GM12865 (cell line): ENCODE measurements around the gene NR6A1.

Source experiments
- DNase-seq: peaks from one replicate; pipeline ENCODE4 v3.0.0; 2010; ENCODE audit warnings: low read depth
- H3K4me3 ChIP-seq: 2 replicates; pipeline ENCODE4 v1.5.1; 2011; ENCODE audit warnings: mild to moderate bottlenecking, low read depth, low read length, control low read depth
- TF ChIP-seq, protein P1 (sequence below): IDR thresholded peaks from 2 replicates; pipeline ENCODE4 v1.5.1; 2011; ENCODE audit warnings: low read length, control low read depth, low read depth, inconsistent platforms; ENCODE audit not compliant: insufficient read depth; ENCODE audit errors: missing control alignments

The NR6A1 gene

GRCh38 chr9:124558777-124559470 lies 212.2 kb downstream of the NR6A1 start:
- no peak for DNase-seq
- no peak overlapping the region for H3K4me3 ChIP-seq
- TF ChIP-seq, protein P1, sequence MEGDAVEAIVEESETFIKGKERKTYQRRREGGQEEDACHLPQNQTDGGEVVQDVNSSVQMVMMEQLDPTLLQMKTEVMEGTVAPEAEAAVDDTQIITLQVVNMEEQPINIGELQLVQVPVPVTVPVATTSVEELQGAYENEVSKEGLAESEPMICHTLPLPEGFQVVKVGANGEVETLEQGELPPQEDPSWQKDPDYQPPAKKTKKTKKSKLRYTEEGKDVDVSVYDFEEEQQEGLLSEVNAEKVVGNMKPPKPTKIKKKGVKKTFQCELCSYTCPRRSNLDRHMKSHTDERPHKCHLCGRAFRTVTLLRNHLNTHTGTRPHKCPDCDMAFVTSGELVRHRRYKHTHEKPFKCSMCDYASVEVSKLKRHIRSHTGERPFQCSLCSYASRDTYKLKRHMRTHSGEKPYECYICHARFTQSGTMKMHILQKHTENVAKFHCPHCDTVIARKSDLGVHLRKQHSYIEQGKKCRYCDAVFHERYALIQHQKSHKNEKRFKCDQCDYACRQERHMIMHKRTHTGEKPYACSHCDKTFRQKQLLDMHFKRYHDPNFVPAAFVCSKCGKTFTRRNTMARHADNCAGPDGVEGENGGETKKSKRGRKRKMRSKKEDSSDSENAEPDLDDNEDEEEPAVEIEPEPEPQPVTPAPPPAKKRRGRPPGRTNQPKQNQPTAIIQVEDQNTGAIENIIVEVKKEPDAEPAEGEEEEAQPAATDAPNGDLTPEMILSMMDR = no peak

DNA sequence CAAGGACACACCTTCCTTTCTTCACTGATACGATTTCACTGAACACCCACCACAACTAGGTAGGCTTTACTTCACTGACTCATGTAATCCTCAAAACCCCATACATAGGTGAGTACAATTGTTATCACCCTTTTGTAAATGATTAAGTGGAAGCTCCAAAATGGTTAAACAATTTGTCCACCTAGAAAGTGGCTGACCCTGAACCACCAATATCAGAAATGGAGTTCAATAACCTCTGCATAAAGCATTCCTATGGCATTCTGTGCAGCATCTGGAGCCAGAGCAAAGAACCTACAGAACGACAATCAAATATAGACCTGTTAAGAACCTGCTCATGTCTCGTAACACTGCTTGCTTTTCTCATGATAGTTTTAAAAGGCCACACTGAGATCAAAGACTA lies 213.2 kb downstream of the NR6A1 start:
- TF ChIP-seq, protein P1 = no peak
- no peak for DNase-seq
- no peak overlapping the region for H3K4me3 ChIP-seq

GRCh38 chr9:124555043-124555442 lies 216.1 kb downstream of the NR6A1 start:
- H3K4me3 ChIP-seq = no peak overlapping the region
- TF ChIP-seq, protein P1 = no peak
- DNase-seq = no peak

DNA sequence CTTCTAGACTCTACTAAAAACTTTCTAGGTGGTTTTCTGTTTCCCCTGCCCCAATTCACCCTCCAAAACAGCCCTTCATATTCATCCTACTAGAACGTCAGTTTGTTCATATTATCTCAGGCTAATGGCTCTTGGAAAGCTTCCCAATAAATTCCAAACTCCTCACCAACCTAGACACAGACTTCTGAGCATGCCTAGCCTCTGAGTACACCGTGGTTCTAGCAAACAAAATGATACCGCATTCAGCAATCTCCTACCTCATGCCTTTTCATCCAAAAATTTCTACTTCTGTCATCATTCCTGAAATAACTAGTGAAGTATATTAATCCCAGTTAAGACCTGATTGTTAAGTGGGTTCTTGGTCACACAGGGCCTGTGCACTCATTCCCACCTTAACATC lies 217.4 kb downstream of the NR6A1 start:
- TF ChIP-seq, protein P1 = no peak
- H3K4me3 ChIP-seq = no peak overlapping the region
- no peak for DNase-seq

DNA sequence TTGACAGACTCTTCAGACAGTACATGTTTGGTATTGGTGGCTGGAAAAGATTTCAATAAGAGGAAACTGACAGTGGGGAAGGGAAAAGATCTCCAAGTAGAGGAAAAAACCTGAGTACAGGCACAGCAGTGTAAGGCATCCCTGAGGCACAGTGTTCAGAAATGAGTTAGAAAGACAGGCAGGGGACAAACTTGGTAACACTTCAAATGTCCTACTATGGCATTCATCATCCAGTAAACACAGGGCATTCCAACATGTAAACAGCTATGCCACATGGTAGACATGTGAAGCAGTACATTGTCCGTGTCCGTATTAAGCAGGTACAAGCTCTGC lies 218.9 kb downstream of the NR6A1 start:
- TF ChIP-seq, protein P1 = no peak
- no peak for DNase-seq
- H3K4me3 ChIP-seq = no peak overlapping the region

DNA sequence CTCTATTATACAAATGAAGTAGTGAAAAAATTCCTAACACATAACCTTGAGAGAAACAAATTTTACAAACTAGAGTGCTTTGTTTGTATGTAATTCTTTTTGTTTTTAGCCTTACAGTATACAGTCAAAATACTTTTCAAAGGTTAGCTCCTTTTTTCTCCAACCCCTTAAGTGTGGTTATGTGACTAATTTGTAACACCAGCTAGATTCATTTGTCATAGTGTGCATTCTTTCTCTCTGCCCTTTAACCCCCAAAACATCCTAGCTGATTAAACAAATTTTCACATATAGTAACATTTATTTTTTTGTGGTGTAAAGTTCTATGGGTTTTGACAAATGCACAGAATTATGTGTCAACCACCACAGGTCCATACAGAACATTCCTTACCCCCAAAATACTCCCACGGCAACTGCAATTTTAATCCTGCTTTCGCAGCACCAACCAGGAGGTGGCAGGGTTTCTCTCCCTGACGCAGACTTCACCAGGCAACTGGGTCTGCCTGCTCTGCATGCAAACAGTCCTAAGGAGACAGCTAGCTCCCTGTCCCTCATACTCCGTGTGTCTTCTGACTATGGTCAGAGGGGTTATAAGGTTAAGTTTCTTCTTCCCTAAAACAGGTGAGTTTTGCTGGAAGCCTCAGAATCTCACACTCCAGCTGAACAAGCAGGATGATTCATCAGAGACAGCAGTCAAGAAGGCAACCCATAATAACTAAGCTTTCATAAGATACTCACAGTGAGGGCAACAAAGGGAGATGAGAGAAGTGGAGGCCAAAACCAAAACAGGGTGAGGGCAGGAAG lies 219.4 kb downstream of the NR6A1 start:
- TF ChIP-seq, protein P1 = peak; percentile 48
- no peak overlapping the region for H3K4me3 ChIP-seq
- peak; percentile 51 for DNase-seq

GRCh38 chr9:124550072-124550471 lies 221.0 kb downstream of the NR6A1 start:
- DNase-seq = no peak
- TF ChIP-seq, protein P1 = no peak
- no peak overlapping the region for H3K4me3 ChIP-seq
